Skeletal muscle tissue (tissue), 4 donors: ENCODE measurements around the gene OR10A7. TPM values are rescaled to one million over a fixed set of nuclear protein-coding genes. Genes with fewer than 3 reads are reported as not detected.

Experiments
- H3K27ac ChIP-seq: one replicate; pipeline ENCODE4 v1.7.0; 2013; ENCODE audit warnings: mild to moderate bottlenecking, low read depth, low read length, inconsistent platforms
- H3K27me3 ChIP-seq, 3 donors: one replicate each; pipeline ENCODE4 v1.7.0; 2013; ENCODE audit warnings: low read length in 3 of 3; ENCODE audit not compliant: control insufficient read depth in 3 of 3, insufficient read depth in 3 of 3
- H3K36me3 ChIP-seq, 3 donors: one replicate each; pipeline ENCODE4 v1.7.0; 2013; ENCODE audit warnings: low read length in 3 of 3; ENCODE audit not compliant: control insufficient read depth in 3 of 3, insufficient read depth in 3 of 3
- H3K4me1 ChIP-seq, 3 donors: one replicate each; pipeline ENCODE4 v1.7.0; 2013; ENCODE audit warnings: low read length in 3 of 3, mild to moderate bottlenecking in 3 of 3; ENCODE audit not compliant: control insufficient read depth in 3 of 3, insufficient read depth in 3 of 3
- H3K4me3 ChIP-seq, 3 donors: one replicate each; pipeline ENCODE4 v1.7.0; 2013; ENCODE audit warnings: low read length in 3 of 3
- H3K9ac ChIP-seq, 3 donors: one replicate each; pipeline ENCODE4 v1.7.0; 2013; ENCODE audit warnings: low read length in 3 of 3, mild to moderate bottlenecking in 3 of 3, moderate library complexity in 2 of 3, low read depth in 1 of 3
- H3K9me3 ChIP-seq, 3 donors: one replicate each; pipeline ENCODE4 v1.7.0; 2013; ENCODE audit warnings: low read length in 3 of 3; ENCODE audit not compliant: control insufficient read depth in 3 of 3
- total RNA-seq: library from RNA; depleted of rRNA; stranded (reverse); fragments of >200 nt; gene quantifications from one replicate; pipeline ENCODE4 v1.2.3, GENCODE V29; 2014
- donor health status: Osteomylitis.

The OR10A7 gene
- total RNA-seq, 1 donor from 2014 or later, result not detected

GRCh38 chr12:55244309-55244708, 23.5 kb downstream of the OR10A7 start, which contains the start of gene OR6C74:
OR6C74 (plus strand) TSS chr12:55244609; CDS start chr12:55247288, 2,679 bp downstream.
- Histone ChIP-seq H3K27me3 (no peaks in the 10 kb centered on the region), H3K9me3 (no peaks in the 10 kb centered on the region), H3K36me3 (no peaks in the 10 kb centered on the region), H3K9ac (no peak within 1 kb of the TSS), H3K4me1 (no peaks in the 10 kb centered on the region), H3K27ac (no peak within 1 kb of the TSS), H3K4me3 (no peak within 1 kb of the TSS)

- no peak overlapping the region for H3K27ac ChIP-seq
- H3K4me3 ChIP-seq, result no peak overlapping the region
- no peak overlapping the region for H3K9ac ChIP-seq
- no peaks in the 10 kb centered on the region for H3K27me3 ChIP-seq
- no peaks in the 10 kb centered on the region for H3K4me1 ChIP-seq
- no peaks in the 10 kb centered on the region for H3K36me3 ChIP-seq
- H3K9me3 ChIP-seq, result no peaks in the 10 kb centered on the region
These were observed 25.3 kb downstream of the OR10A7 start for GRCh38 chr12:55246159-55246558.

- Histone ChIP-seq H3K4me1 (no peaks in the 10 kb centered on the region), H3K27me3 (no peaks in the 10 kb centered on the region), H3K36me3 (no peaks in the 10 kb centered on the region), H3K9ac (no peak overlapping the region), H3K27ac (no peak overlapping the region), H3K9me3 (no peaks in the 10 kb centered on the region), H3K4me3 (no peak overlapping the region)
These were observed 30.1 kb downstream of the OR10A7 start for GRCh38 chr12:55250944-55251343.

- no peaks in the 10 kb centered on the region for H3K36me3 ChIP-seq
- H3K4me3 ChIP-seq, result no peak overlapping the region
- H3K9me3 ChIP-seq, result no peaks in the 10 kb centered on the region
- H3K27me3 ChIP-seq, result no peaks in the 10 kb centered on the region
- no peaks in the 10 kb centered on the region for H3K4me1 ChIP-seq
- H3K27ac ChIP-seq, result no peak overlapping the region
- H3K9ac ChIP-seq, result no peak overlapping the region
These were observed 32.5 kb downstream of the OR10A7 start for GRCh38 chr12:55253281-55253680.

GRCh38 chr12:55256831-55257230, 36.0 kb downstream of the OR10A7 start:
- H3K27ac ChIP-seq, result no peak overlapping the region
- H3K36me3 ChIP-seq, result no peaks in the 10 kb centered on the region
- H3K27me3 ChIP-seq, result no peaks in the 10 kb centered on the region

GRCh38 chr12:55258303-55258702, 37.5 kb downstream of the OR10A7 start:
- no peaks in the 10 kb centered on the region for H3K36me3 ChIP-seq
- no peaks in the 10 kb centered on the region for H3K9me3 ChIP-seq
- H3K4me1 ChIP-seq, result no peaks in the 10 kb centered on the region
- H3K9ac ChIP-seq, result no peak overlapping the region
- H3K4me3 ChIP-seq, result no peak overlapping the region
- no peaks in the 10 kb centered on the region for H3K27me3 ChIP-seq
- H3K27ac ChIP-seq, result no peak overlapping the region

More at GRCh38 chr12:55256831-55257230, 36.0 kb downstream of the OR10A7 start:
- Histone ChIP-seq H3K9ac (no peak overlapping the region), H3K4me1 (no peaks in the 10 kb centered on the region), H3K4me3 (no peak overlapping the region), H3K9me3 (no peaks in the 10 kb centered on the region)

Other genes with a start within 250 kb of the OR10A7 start
- 0.52 TPM for gene TESPA1, start 236.3 kb upstream of the OR10A7 start, total RNA-seq
- not detected for gene NEUROD4, start 201.1 kb upstream of the OR10A7 start, total RNA-seq
- not detected for gene OR9K2, start 94.6 kb upstream of the OR10A7 start, total RNA-seq
- not detected for gene OR6C74, start 23.6 kb downstream of the OR10A7 start, total RNA-seq
- gene OR6C6, start 75.5 kb downstream of the OR10A7 start, total RNA-seq, result not detected
- gene OR6C1, start 93.3 kb downstream of the OR10A7 start, total RNA-seq, result not detected
- not detected for gene OR6C3, start 109.7 kb downstream of the OR10A7 start, total RNA-seq
- gene OR6C75, start 141.9 kb downstream of the OR10A7 start, total RNA-seq, result not detected
- not detected for gene OR6C65, start 179.5 kb downstream of the OR10A7 start, total RNA-seq
- not detected for gene OR6C76, start 205.2 kb downstream of the OR10A7 start, total RNA-seq
- not detected for gene OR6C2, start 223.1 kb downstream of the OR10A7 start, total RNA-seq
- gene OR6C70, start 249.1 kb downstream of the OR10A7 start, total RNA-seq, result not detected